ENCODE results near the gene PRKG1. TPM values are rescaled to one million over a fixed set of nuclear protein-coding genes. Genes with fewer than 3 reads are reported as not detected.
"Not testable (repeated sequence)": the region's sequence is repeated elsewhere in the genome, so short reads cannot be mapped to it uniquely, and the experiment has no call there.

PRKG1 gene
- total RNA-seq, 4 donors from 2014 or later, result 26.5 to 72.3 (median 58.1) TPM

DNA sequence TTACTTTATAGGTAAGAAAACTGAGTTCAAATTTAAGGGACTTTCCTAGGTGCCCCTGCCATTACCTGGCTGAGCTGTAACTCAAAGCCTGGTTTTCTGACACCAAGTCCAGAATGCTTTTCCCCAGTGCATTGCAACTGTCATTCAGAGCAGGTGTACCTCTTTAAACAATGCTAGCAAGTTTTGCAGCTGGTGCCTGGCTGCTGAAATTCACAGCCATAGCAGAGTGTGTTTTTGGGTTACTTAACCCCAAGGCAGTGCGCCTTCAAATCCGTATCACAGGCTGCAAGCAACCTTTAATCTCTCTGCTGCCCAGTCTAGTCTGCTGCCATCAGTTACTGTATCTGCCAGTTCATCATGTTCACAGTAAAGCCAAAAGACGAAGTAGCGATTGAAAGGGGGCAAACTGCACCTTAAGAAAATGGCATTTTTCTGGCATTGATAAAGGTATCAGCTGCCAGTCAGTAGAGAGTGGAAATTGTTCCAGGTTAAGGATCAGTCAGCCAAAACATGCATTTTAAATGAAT is 359.7 kb downstream of the PRKG1 start:
- TF ChIP-seq POLR2A (IDR thresholded peaks at IDR 0.05), result no peak
- TF ChIP-seq, protein P1, sequence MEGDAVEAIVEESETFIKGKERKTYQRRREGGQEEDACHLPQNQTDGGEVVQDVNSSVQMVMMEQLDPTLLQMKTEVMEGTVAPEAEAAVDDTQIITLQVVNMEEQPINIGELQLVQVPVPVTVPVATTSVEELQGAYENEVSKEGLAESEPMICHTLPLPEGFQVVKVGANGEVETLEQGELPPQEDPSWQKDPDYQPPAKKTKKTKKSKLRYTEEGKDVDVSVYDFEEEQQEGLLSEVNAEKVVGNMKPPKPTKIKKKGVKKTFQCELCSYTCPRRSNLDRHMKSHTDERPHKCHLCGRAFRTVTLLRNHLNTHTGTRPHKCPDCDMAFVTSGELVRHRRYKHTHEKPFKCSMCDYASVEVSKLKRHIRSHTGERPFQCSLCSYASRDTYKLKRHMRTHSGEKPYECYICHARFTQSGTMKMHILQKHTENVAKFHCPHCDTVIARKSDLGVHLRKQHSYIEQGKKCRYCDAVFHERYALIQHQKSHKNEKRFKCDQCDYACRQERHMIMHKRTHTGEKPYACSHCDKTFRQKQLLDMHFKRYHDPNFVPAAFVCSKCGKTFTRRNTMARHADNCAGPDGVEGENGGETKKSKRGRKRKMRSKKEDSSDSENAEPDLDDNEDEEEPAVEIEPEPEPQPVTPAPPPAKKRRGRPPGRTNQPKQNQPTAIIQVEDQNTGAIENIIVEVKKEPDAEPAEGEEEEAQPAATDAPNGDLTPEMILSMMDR (IDR thresholded peaks at IDR 0.05), result no peak
- Histone ChIP-seq H3K27ac (no peak overlapping the region), H3K36me3 (no peaks in the 10 kb centered on the region), H3K27me3 (no peaks in the 10 kb centered on the region), H3K4me3 (replicated peaks in 1 of 3) (no peak overlapping the region), H3K9me3 (no peaks in the 10 kb centered on the region), H3K4me1 (no peaks in the 10 kb centered on the region)
- DNase-seq, result no peak
- intact Hi-C loops (cut with DNase I), result no loop called here
- WGBS, 2 donors, result 82 to 99% methylated on average over 4 of the region's 4 CpGs

DNA sequence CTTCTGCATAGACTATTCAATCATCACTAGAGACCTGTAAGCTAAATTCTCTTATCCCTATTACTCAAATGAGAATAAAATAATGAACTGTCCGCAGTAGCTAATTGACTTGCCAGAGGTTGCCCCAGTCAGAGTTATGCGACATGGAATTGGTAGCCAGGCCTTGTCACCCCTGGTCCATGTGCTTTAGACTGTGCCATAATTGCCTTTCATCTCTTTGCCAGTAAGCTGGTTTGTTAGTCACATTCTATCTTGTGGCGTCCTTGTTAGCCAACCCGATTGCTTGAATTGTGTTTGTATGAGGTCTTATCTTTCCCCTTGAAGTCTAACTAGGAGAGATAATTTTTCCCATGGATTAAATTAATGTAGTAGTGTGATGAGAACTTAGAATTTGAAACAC is 362.5 kb downstream of the PRKG1 start:
- Histone ChIP-seq H3K4me3 (replicated peaks in 1 of 3) (no peak overlapping the region), H3K4me1 (no peaks in the 10 kb centered on the region), H3K36me3 (no peaks in the 10 kb centered on the region), H3K27ac (no peak overlapping the region), H3K27me3 (no peaks in the 10 kb centered on the region), H3K9me3 (no peaks in the 10 kb centered on the region)
- no peak for DNase-seq
- 93% methylated on average over 4 of the region's 4 CpGs for WGBS, 2 donors
- intact Hi-C loops (cut with DNase I), result no loop called here
- TF ChIP-seq, protein P1 (IDR thresholded peaks at IDR 0.05), result no peak
- no peak for TF ChIP-seq POLR2A (IDR thresholded peaks at IDR 0.05)

DNA sequence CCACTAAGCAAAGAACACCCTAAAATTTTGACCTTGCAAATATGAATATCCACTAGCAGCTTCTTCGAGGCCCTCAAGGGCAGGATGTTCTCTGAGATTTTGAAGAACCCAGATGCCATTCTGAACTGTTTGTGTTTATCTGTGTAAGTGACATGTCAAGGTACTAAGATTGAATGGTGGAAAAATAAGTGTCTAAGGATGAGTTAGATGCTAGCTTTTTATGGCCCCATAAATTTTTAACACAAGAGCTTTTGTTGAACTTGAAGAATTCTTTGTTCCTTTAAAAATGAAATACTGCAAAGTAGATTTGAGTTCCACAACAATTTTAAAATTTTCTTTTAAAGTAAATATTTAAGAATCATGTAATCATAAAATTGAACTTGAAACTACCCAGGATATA is 365.4 kb downstream of the PRKG1 start:
- Histone ChIP-seq H3K27me3 (no peaks in the 10 kb centered on the region), H3K36me3 (no peaks in the 10 kb centered on the region), H3K9me3 (no peaks in the 10 kb centered on the region), H3K27ac (no peak overlapping the region), H3K4me1 (no peaks in the 10 kb centered on the region), H3K4me3 (replicated peaks in 1 of 3) (no peak overlapping the region)
- DNase-seq, result no peak
- WGBS, 2 donors, result 75 to 97% methylated on average over 1 of the region's 1 CpG
- intact Hi-C loops (cut with DNase I), result no loop called here
- TF ChIP-seq, protein P1 (IDR thresholded peaks at IDR 0.05), result no peak
- no peak for TF ChIP-seq POLR2A (IDR thresholded peaks at IDR 0.05)

DNA sequence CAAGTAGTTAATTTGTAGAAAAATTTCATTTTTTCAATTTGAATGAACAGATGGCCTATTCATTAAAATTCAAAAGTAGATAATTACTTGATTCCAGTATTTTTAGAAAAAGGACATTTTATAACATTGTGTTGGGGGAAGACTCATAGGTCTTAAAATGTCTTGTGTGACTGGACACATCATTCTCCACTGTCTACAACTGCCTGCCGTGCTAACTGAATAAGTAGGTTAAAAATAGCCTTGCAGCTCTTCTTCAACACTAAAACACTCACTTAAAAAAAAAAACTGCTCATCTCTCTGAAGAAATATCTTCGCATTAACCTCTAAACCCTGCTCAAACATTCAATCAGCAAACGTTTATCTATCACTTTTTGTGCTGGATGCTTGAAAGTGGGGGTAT is 371.3 kb downstream of the PRKG1 start:
- no peak for TF ChIP-seq POLR2A (IDR thresholded peaks at IDR 0.05)
- TF ChIP-seq, protein P1 (IDR thresholded peaks at IDR 0.05), result no peak
- Histone ChIP-seq H3K4me3 (replicated peaks in 1 of 3) (no peak overlapping the region), H3K9me3 (no peaks in the 10 kb centered on the region), H3K4me1 (no peaks in the 10 kb centered on the region), H3K27me3 (no peaks in the 10 kb centered on the region), H3K27ac (no peak overlapping the region), H3K36me3 (no peaks in the 10 kb centered on the region)
- WGBS, 2 donors, result 74 to 82% methylated on average over 3 of the region's 3 CpGs
- no peak for DNase-seq
- intact Hi-C loops (cut with DNase I), result no loop called here

DNA sequence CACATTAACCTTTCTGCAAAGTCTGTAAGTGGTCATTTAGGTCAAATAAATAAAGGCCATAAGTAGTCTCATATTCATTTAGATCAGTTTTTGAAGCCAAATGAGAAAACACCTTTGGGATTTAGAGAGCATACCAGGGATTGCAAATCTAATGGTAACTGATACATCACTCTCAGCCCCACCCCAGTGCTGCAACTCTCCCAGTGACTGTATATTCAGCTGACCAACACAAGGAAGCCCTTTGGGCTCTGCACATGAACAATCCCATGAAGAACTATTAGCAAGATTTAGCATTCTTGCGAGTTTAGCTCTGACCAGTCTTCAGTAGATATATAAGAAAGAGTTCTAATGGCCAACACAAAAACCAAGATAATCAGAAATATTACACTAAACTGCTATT is 372.8 kb downstream of the PRKG1 start:
- no peaks in the 10 kb centered on the region for H3K36me3 ChIP-seq
- no peak for DNase-seq
- TF ChIP-seq POLR2A (IDR thresholded peaks at IDR 0.05), result no peak
- TF ChIP-seq, protein P1 (IDR thresholded peaks at IDR 0.05), result no peak
- H3K4me3 ChIP-seq (replicated peaks in 1 of 3), result no peak overlapping the region
- H3K4me1 ChIP-seq, result no peaks in the 10 kb centered on the region
- no peaks in the 10 kb centered on the region for H3K9me3 ChIP-seq
- intact Hi-C loops (cut with DNase I), result no loop called here
- no peaks in the 10 kb centered on the region for H3K27me3 ChIP-seq
- H3K27ac ChIP-seq, result no peak overlapping the region
- WGBS, 2 donors, result 97 to 100% methylated on average over 1 of the region's 1 CpG

DNA sequence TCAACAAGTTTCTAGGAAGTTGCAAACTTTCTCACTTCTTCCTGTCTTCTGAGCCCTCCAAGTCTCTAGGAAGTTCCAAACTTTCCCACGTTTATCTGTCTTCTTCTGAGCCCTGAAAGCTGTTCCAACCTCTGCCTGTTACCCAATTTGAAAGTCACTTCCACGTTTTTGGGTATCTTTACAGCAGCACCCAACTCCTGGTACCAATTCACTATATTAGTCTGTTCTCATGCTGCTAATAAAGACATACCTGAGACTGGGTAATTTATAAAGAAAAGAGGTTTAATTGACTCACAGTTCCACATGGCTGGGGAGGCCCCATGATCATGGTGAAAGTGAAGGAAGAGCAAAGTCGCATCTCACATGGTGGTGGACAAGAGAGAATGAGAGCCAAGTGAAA is 381.5 kb downstream of the PRKG1 start:
- DNase-seq; H3K4me1 ChIP-seq; intact Hi-C loops (cut with DNase I); H3K36me3 ChIP-seq; H3K4me3 ChIP-seq (replicated peaks in 1 of 3); H3K27me3 ChIP-seq; H3K9me3 ChIP-seq; H3K27ac ChIP-seq: not testable (repeated sequence)
- 87 to 89% methylated on average over 3 of the region's 3 CpGs for WGBS, 2 donors
